C4-2B (cell line): ENCODE results near the gene TMEM45B.

Experiments used
- CTCF ChIP-seq: fragments of 450-650 bp; conservative IDR thresholded peaks from 2 replicates; pipeline ENCODE4 v1.5.1; 2017; ENCODE audit warnings: mild to moderate bottlenecking
- ZFX ChIP-seq: fragments of 450-650 bp; IDR thresholded peaks from 2 replicates; pipeline ENCODE4 v1.6.1; 2017

- no peak for TF ChIP-seq CTCF
- no peak for TF ChIP-seq ZFX
Observed at GRCh38 chr11:129804012-129804411, 11.6 kb upstream of the TMEM45B start.
